Kidney epithelial cell (primary cell): Measurements from ENCODE around the gene PARP12. TPM values are rescaled to one million over a fixed set of nuclear protein-coding genes. Genes with fewer than 3 reads are reported as not detected.

ENCODE experiments used
- DNase-seq: peaks from one replicate; pipeline ENCODE4 v3.0.0-alpha.2; 2010; ENCODE audit warnings: low read depth
- H3K27me3 ChIP-seq: 2 replicates; pipeline ENCODE4 v1.6.0; 2011; ENCODE audit warnings: low read length; ENCODE audit not compliant: control insufficient read depth, insufficient read depth
- H3K36me3 ChIP-seq: 2 replicates; pipeline ENCODE4 v1.5.1; 2011; ENCODE audit warnings: low read length; ENCODE audit not compliant: control insufficient read depth, insufficient read depth
- H3K4me3 ChIP-seq: 2 replicates; pipeline ENCODE4 v1.5.1; 2011; ENCODE audit warnings: low read depth, mild to moderate bottlenecking, control low read depth, low read length
- CTCF ChIP-seq: IDR thresholded peaks from 2 replicates; pipeline ENCODE4 v1.5.1; 2011; ENCODE audit warnings: mild to moderate bottlenecking, moderate library complexity, low read length, control low read depth, inconsistent platforms; ENCODE audit not compliant: insufficient read depth, poor library complexity, severe bottlenecking
- total RNA-seq: library from RNA; depleted of rRNA; stranded (reverse); fragments of >200 nt; gene quantifications from 2 replicates; pipeline ENCODE4 v1.2.3, GENCODE V29; 2015

The PARP12 gene
- total RNA-seq, 1 donor from 2014 or later: 43.1 TPM

- no peaks in the 10 kb centered on the region for H3K27me3 ChIP-seq
- H3K4me3 ChIP-seq: no peak overlapping the region
- no peak for DNase-seq
- peaks cover 1% of the 10 kb centered on the region for H3K36me3 ChIP-seq
- no peak for TF ChIP-seq CTCF
These were observed 58.1 kb downstream of the PARP12 start for GRCh38 chr7:140004672-140005071.

GRCh38 chr7:140003913-140004382 is 58.8 kb downstream of the PARP12 start:
- DNase-seq: no peak
- TF ChIP-seq CTCF: peak; percentile 55

GRCh38 chr7:140000666-140001268 is 62.0 kb downstream of the PARP12 start:
- no peaks in the 10 kb centered on the region for H3K27me3 ChIP-seq
- H3K4me3 ChIP-seq: no peak overlapping the region
- TF ChIP-seq CTCF: no peak
- no peak for DNase-seq
- H3K36me3 ChIP-seq: peaks cover 1% of the 10 kb centered on the region

More at GRCh38 chr7:140003913-140004382, 58.8 kb downstream of the PARP12 start:
- Histone ChIP-seq H3K36me3 (peaks cover 1% of the 10 kb centered on the region), H3K27me3 (no peaks in the 10 kb centered on the region), H3K4me3 (no peak overlapping the region)

GRCh38 chr7:139999516-139999915 is 63.2 kb downstream of the PARP12 start:
- DNase-seq: no peak
- no peak for TF ChIP-seq CTCF

GRCh38 chr7:139998572-139998971 is 64.2 kb downstream of the PARP12 start:
- TF ChIP-seq CTCF: no peak
- Histone ChIP-seq H3K4me3 (no peak overlapping the region), H3K36me3 (no peaks in the 10 kb centered on the region), H3K27me3 (no peaks in the 10 kb centered on the region)
- DNase-seq: no peak

More at GRCh38 chr7:139999516-139999915, 63.2 kb downstream of the PARP12 start:
- H3K27me3 ChIP-seq: no peaks in the 10 kb centered on the region
- H3K36me3 ChIP-seq: no peaks in the 10 kb centered on the region
- no peak overlapping the region for H3K4me3 ChIP-seq
